GM21381 (cell line): ENCODE results near the gene EMP1.

Source experiments
- ATAC-seq: cut with Tn5 transposase; IDR thresholded peaks from one replicate; pipeline ENCODE4 v1.9.1; 2021; ENCODE audit warnings: mild to moderate bottlenecking, moderate library complexity; ENCODE audit not compliant: unreplicated experiment

Gene EMP1

DNA sequence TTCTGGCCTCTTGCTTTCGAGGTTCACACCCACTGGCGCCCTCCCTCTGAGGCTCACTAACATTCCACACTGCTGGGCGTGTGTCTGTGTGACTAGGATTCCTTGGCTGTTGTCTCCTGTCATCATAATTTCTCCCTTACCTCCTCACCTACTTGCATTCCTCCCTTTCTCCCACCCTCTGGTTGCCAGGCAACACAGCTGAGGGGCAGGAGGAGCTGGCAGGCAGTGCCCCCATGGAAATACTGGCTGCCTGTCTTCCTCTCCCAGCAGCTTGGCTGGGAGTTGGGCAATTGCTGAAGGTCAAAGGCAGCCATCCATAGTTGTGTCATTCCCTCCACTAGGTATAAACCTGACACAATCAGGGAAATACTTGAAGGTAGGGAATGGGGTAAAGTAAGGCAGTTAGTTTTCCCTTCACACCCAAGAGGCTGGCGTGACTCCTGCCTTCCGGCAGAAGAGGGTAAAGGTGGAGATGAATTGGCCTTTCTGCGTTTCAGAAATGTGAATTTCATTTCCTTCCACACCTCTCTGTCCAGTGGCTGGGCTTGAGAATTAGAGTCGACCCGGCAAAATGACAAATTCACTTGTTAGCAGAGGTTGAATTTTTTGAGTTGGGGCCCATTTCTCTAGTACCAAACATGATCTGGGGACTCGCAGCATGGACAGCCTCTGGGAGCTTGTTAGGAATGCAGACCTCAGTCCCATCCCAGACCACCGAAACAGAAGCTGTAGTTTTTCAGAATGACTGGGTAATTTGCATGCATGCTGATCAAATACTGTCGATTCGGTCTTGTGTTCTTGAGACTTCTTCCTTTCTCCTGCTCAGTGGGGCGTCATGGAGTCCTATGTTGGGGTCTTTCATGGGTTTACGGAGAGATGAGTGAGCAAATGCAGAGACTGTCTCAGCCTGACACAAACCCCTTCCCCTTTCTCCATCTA lies 24.3 kb upstream of the EMP1 start:
- peak; percentile 41 for ATAC-seq

DNA sequence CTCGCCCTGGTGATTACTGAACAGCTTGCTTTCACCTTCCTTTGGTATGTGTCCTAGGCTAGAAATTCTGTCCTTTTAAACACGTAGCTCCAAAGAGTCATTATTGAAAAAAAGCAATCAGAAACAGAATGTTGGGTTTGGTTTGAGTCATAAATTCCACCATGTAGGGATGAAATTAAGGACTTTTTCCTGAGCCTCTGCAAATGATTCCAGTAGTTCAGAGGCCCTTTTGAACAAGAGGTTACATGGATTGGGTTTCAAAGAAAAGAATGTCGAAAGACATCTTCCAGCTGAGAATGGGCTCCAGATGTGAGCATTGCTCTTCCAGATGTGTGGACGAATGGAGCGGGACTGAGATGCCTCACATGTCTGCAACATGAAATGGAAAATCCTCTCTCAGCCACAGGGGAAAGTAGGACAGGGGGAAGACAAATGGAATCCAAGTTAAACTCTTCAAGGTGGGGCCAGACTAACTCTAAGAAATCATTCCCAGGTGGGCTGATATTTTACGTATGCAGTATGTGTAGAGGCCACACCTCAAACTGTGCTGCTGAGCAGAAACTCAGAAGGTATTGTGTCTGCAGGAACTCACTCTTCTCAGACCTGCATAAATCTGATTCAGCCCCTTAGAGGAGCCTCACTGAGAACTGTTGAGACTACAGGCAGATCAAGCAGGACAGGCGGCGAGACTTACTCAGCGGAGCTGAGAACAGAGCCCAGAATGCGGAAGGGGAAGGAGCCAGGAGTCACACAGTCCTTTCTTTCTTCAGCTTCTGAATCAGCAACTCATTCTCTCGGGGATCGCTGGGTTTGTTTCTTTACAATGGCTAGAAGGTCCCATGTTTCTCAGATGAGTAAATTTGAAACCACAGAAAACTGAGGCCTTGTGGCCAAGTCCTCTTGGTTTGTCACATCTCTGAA lies 23.3 kb upstream of the EMP1 start:
- peak; percentile 85 for ATAC-seq

DNA sequence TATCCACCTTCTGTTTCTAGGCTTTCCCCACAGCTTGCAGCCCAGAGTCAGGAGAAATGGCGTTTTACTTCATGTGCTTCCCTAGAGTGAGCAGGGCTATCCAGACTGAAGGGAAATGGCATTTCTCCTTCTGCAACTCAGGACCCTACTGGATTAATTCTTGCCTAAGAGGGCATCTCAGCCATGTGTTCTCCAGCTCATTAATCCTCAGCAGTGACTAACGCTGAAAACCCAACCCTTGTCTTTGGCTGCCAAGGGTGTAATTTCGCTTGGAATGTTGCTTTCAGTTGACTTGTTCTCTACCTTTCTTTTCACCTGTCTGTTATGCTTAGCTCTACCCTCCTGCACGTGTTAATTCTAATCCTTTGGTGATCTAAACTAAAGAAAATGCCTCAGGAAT lies 21.0 kb upstream of the EMP1 start:
- no peak for ATAC-seq

DNA sequence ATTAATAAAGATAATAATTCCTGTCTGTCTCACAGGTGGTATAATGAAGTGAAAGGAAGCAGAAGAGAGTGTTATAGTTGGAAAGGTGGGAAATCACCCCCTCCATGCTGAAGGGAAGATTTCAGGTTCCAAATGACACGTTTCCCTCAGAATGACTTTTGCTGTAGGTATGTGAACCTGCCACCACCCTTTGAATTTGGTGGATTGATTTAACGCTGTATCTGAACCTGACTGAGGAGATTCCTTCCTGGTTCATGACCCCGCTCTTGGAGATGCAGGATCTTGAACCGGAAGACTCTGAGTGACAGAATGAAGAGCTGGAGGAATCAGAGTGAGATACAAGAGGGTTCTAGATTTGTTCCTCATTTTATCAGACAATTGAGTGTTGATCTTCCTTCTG lies 20.3 kb upstream of the EMP1 start:
- ATAC-seq = no peak

DNA sequence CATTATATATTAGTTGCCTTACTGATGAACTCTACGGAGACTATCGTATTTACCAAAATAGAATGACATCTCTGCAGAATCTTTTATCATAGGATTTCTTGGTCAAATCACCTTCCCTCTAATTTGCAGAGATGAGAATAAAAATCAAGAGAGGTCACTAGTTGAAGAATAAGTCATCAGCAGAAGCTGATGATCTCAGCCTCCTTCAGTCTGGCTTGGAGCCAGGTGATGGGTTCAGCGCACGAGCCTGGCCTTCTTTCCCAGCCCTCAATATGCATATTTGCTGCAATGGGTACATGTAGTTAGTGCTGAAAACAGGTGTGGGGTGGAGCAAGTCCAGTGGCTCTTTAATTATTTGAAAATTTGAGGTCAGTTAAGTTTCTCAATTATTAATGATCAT lies 19.2 kb upstream of the EMP1 start:
- no peak for ATAC-seq

DNA sequence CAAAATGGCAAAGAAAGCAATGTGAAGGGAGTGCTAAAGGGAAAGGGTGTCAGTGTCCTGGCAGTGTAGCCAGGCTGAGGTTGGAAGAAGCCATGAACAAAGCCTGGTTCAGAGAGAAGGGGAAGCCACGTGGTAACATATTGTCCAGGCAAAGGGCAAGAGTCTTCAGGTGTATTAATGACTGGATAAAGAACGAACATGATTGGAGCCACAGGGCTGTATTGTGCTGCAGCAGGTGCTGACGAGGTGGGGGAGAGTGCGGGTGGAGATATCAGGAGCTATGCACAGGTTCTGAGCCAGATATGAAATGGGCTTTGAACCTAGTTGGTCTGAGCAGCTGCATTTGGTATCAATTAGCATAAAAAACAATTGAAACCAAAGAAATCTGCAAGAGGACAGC lies 18.6 kb upstream of the EMP1 start:
- no peak for ATAC-seq

DNA sequence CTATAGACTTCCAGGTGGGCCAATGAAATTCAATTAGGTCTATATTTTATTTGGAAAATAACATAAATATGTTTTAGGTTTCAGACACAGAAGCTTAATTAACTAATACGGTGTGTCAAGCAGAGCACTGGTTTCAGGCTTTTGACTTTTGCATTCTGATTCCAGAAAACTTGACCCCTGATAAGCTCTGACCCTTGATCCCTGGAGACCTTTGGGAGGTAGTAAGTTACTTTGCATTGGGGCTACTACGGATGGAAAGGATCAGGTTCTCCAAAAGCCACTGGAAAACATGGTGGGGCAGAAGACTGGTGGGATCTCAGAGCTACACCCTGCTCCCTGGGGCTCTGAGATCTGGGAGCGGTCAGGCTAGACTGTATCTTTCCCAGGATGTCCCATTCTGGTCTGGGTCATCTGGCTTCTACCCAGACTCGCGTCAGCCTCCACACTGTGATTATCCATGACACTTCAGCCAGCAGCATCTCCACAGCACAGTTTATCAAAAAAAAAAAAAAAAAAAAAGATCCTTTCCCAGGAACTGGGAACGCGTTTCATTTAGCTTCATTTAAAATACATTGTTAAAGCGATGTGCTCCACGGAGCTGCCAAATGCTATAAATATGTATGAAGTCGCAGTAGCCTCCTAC lies 17.8 kb upstream of the EMP1 start:
- no peak for ATAC-seq

DNA sequence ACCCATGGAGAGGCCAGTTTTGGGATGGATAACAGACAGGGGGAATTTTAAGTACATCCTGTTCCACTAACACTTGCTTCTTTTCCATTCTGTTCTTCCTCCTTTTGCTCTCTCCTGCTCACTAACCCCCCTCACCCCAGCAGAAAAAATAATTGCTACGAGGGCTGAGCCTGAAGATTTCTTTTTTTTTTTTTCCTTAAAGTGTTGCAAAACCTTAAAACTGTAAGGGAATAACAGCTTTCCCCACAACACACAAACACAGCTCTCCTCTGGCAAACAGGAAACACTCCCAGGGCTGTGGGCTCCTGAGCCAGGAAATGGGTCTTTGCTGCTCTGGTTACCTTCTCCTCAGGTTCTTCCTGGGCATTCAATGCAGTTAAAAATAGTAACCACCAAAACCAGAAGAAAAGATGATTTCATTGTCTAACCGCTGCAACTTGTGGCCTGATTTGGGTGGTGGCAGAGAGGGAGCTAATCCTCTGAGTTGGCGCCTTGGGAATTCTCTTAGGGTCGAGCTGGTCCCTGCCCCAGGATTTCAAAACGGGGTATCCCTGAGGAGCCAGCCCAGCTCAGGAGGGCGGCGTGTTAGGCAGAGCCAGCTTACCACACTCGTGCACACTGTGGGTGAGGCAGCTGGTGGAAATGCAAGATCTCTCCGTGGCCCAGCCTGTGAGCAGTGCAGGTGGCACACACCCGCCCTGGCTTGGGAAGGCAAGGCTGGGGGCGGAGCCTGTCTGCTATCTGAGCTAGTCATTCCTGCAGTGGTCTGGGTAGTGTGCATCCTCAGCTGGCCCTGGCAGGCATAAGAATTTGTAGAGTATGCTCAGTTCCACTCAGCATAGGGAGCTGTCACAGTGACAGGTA lies 17.1 kb upstream of the EMP1 start:
- peak; percentile 69 for ATAC-seq

DNA sequence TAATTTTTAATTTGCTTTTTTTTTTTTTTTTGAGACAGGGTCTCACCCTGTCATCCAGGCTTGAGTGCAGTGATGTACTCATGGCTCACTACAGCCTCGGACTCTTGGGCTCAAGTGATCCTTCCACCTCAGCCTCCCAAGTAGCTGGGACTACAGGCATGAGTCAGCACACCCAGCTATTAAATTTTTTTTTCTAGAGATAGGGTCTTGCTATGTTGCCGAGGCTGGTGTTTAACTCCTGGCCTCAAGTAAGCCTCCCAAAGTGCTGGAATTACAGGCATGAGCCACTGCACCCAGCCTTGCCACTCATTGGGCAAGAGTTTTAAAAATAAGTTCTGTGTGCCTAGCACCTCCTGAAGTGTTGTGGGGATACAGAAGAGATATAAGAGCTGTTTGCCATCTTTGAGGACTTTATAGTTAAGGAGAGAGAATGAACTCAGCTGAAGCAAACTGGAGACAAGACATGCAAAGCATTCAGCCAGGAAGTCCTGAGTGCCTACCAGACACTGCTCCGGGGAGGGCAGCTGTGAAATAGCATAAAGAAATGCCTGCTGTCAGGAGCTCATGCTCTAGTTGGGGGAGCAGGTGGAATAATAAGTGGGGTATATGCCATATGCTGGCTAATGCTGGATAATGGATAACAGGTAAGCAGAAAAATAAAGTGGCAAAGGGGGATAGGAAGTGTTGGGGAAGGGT lies 15.0 kb upstream of the EMP1 start:
- ATAC-seq = no peak

DNA sequence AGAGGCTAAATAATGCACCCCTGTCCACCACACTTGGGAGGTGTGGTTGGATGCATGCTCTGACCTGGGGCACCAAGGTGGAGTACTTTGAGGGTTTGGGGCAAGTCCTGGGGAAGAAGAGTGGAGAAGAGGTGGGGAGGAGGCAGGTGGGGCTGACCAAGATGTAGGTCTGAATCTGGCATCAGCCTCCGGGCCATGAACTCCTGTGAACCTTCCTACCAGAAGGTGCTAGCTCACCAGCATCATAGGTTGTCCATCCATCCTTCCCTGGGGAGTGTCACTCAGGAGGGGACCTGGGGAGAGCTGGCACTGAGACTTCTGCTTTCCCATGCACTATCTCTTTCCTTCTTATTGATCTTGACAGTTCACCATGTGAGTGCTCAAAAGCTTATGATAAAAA lies 13.6 kb upstream of the EMP1 start:
- ATAC-seq = no peak

DNA sequence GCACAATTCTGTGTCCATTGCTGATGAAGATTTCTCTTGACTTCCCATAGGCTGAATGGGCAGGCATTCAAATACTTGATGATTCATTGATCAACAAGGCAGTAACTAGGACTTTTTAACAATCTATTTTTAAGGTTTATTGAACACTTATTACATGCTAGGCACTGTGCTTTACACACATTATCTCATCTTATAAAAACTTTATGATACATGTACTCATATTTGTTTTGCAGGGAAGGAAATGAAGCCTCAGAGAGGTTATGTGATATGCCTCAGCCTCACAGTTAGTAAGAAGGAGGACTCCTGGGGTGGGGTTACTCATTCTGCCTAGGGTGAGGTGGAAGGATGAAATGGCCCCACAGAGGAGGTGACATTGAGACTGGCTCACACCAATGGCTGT lies 12.9 kb upstream of the EMP1 start:
- no peak for ATAC-seq

DNA sequence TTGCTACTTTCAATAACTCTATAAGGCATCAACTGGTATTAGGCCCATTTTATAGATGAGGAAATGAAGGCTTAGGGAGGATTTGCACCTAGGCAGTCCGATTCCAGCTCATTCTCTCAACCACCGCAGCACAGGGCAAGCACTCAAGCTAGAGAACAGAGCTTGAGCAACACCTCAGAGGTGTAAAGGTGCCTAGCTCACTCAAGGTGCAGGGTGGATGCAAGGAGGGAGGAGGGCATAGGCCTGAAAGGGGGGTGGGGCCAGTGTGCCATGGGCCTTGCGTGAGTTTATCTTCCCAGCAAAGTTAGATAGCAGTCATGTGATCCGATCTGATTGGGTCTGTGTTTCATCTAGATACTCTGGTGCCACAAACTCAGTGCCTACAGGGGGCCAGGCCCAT lies 10.2 kb upstream of the EMP1 start:
- ATAC-seq = no peak

DNA sequence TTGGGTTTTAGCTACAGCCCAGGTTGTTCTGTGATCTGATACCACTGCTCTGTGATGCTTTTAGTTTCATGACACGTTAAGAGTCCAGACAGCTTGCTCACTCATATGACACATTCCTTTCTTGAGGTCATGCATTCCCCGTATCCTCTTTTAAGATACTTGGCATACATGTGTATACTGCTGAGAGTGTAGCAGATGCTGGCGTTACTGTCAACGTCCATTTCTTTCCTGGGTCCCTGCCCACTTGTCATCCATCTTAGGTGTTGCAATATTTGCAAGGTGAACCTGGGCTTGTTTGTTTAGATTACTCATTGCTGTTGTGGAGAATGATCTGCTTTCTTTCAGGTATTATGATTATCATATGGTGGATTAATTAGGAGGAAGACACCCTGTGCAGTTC lies 9.1 kb upstream of the EMP1 start:
- no peak for ATAC-seq

DNA sequence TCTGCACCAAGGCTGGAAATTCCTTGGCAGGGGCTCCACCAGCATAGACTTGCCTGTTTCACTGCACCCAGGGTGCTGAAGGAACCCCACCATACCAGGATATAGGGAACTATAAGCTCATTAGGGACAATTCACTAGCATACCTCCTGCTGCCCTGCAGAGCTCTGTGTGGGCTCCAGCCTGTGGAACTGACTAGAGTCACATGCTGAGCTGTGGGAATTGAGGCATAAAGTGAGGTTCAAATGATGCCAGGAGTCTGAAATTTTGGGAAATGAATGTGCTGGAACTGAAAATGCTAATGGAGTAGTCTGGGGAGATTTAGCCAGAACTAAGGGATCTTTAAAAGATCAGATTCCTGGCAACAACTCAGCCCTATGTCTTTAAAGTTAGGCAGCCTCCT lies 7.3 kb upstream of the EMP1 start:
- ATAC-seq = no peak

DNA sequence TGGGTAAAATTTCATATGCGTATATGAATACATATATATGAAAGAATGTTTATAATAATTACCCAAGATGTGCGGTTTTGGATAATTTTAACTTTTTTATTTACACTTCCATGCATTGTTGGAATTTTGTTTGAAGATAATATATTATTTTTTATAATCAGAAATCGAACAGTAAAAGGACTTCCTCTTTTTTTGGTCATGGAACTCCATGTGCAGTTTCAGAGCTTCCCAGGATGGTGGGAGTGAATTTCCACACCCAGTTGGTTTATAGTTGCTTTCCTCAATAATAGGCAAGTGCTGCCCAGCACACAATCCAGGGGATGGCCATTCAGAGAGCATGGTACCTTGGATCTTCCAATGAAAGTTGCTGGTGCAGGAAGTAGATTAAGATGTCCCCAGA lies 6.3 kb upstream of the EMP1 start:
- no peak for ATAC-seq

DNA sequence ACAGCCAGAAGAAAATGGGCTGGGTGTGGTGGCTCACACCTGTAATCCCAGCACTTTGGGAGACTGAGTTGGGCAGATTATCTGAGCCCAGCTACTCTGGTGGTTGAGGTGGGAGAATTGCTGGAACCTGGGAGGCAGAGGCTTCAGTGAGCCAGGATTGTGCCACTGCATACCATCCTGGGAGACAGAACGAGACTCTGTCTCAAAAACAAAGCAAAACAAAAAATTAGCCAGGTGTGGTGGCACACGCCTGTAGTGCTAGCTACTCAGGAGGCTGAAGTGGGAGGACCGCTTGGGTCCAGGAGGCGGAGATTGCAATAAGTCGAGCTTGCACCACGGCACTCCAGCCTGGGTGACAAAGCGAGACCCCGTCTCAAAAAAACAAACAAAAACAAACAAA lies 3.8 kb upstream of the EMP1 start:
- no peak for ATAC-seq

DNA sequence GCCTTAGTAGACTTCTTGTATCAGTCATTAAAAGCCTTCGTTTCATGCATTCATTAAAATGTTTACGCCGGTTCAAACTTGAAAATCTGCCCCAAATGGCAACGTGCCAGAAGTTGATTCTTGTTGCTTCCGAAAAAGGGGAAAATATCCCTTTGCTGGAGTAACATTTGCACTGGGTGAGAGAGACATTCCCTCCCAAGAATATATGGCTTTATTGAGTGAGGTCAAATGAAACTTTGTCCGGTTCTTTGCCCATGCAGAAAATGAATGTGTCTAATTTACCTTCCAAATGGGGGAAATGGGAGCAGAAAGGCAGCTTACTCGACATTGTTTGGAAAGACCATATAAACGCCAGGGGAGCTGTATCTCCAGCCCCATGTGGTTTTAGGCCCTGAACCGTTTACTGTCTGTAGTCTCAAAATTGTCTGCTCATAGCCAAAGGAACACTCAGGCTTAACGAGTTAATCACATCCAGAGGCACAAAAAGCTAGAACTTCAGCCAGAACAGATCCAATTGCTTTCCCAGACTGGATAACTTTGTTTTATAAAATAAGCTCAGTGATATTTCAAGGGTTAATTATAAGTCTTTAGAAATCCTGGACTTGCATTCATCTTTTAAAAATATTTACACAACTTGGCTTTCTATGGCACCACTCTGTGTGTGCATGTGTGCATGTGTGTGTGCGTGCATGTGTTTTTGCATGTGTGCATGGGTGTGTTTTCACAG lies 2.9 kb upstream of the EMP1 start:
- ATAC-seq = no peak

DNA sequence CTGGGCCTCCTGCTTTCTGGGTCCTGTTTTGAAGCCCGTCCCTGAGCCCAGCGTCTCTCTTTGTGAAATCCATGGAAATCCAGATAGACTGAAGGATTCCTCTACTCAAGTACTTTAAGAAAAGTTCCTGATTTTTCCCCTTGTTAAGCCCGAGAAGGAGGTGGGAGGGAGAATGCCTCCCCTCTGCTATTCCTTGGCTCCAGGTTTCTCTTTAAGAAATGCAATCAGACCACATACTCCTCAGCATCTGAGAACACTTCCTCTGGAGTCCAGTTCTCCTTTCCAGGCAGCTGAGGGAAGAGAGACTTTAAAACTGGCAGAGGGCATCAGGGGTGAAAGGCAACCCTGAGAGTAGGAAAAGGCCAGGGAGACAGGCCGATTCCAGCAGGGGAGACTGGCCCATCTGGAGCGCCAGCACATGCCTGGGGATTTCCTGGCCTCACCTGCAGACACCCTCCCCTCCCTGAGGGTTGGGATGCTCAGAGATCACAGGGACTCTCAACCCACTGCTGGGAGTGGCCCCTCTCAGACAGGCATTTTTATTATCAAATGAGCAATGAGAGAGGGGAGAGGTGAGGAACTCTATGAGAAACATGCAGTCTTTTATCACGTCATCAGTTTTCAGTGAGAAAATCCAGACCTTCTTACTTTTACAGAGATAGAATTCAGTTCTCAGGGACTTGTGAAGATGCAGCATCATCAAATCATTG lies 2.0 kb upstream of the EMP1 start:
- ATAC-seq = no peak

DNA sequence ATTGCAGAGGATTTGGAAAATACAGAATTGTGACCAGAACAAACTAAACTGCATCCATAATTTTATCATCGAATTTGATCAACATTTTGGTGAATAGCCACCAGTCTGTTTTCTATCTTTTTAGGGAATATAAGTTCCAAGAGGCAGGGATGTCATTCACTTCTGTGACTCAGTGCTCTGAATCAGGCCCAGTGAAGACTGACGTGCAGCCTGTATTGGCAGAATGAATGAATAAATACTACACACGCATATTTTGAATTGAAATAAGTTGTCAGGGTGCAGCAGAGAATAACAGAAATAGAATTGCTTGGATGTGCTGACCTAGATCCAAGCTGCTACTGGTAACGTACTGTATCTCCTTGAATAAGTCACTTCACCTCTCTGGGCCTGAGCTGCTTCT lies 1.3 kb upstream of the EMP1 start:
- no peak for ATAC-seq
